ENCODE data around the gene PBX1.

DNA sequence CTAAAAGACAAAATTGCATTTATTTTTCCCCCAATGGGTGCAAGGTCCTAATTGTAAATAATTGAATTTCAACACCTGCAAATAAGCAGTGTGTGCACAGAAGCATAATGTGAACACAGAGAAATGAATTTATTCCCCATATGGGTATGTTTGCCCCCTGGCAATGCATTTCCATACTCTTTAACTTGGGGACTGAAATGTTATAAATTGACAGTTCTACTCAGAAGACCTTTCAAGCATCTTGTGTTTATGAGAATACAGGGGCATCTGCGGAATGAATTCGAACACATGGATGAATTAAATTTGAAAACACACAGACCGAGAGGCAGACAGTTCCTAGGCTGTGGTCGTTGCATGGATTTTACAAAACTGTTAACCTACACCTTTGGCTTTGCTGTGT lies 3.5 kb downstream of the PBX1 start:
- TF ChIP-seq, protein P1, sequence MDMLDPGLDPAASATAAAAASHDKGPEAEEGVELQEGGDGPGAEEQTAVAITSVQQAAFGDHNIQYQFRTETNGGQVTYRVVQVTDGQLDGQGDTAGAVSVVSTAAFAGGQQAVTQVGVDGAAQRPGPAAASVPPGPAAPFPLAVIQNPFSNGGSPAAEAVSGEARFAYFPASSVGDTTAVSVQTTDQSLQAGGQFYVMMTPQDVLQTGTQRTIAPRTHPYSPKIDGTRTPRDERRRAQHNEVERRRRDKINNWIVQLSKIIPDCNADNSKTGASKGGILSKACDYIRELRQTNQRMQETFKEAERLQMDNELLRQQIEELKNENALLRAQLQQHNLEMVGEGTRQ (CRISPR knock-in tag; IDR thresholded peaks at IDR 0.05), result no peak
- TF ChIP-seq, protein P2, sequence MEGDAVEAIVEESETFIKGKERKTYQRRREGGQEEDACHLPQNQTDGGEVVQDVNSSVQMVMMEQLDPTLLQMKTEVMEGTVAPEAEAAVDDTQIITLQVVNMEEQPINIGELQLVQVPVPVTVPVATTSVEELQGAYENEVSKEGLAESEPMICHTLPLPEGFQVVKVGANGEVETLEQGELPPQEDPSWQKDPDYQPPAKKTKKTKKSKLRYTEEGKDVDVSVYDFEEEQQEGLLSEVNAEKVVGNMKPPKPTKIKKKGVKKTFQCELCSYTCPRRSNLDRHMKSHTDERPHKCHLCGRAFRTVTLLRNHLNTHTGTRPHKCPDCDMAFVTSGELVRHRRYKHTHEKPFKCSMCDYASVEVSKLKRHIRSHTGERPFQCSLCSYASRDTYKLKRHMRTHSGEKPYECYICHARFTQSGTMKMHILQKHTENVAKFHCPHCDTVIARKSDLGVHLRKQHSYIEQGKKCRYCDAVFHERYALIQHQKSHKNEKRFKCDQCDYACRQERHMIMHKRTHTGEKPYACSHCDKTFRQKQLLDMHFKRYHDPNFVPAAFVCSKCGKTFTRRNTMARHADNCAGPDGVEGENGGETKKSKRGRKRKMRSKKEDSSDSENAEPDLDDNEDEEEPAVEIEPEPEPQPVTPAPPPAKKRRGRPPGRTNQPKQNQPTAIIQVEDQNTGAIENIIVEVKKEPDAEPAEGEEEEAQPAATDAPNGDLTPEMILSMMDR (IDR thresholded peaks at IDR 0.05), result no peak
- TF ChIP-seq FOXJ3 (CRISPR knock-in tag; IDR thresholded peaks at IDR 0.05; ENCODE audit: borderline replicate concordance) (no peak), USF1 (CRISPR knock-in tag; IDR thresholded peaks at IDR 0.05) (no peak), ZNF263 (CRISPR knock-in tag; IDR thresholded peaks at IDR 0.05; ENCODE audit: low read depth) (no peak), CREB1 (CRISPR knock-in tag; IDR thresholded peaks at IDR 0.05) (no peak), ATF6 (CRISPR knock-in tag; IDR thresholded peaks at IDR 0.05) (no peak), ELF4 (CRISPR knock-in tag; IDR thresholded peaks at IDR 0.05; ENCODE audit: low read depth) (no peak), CREM (CRISPR knock-in tag; IDR thresholded peaks at IDR 0.05) (no peak), ZNF232 (CRISPR knock-in tag; IDR thresholded peaks at IDR 0.05) (no peak)
- TF ChIP-seq, protein P3, sequence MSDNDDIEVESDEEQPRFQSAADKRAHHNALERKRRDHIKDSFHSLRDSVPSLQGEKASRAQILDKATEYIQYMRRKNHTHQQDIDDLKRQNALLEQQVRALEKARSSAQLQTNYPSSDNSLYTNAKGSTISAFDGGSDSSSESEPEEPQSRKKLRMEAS (CRISPR knock-in tag; IDR thresholded peaks at IDR 0.05), result no peak
